ENCODE results near the gene TREX2.

Gene TREX2

DNA sequence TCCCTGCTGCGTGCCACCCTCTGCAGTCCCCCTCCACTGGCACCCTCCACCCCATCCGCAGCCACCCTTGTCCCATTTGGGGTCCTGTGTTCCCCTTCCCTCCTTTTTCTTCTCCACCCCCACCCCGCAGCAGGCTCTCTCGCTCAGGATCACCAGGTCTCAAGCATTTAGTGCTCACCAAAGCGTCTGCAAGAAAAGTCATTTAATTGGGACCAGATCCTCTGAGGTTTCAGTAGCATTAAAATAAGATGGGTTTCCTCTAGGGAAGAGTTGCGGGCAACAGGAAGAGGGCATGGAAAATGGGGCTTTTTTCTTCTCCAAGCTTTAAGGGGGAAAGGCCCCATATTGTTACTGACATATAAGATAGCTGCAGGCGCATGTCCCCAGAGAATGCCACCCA lies 29.4 kb upstream of the TREX2 start:
- no peak for DNase-seq

DNA sequence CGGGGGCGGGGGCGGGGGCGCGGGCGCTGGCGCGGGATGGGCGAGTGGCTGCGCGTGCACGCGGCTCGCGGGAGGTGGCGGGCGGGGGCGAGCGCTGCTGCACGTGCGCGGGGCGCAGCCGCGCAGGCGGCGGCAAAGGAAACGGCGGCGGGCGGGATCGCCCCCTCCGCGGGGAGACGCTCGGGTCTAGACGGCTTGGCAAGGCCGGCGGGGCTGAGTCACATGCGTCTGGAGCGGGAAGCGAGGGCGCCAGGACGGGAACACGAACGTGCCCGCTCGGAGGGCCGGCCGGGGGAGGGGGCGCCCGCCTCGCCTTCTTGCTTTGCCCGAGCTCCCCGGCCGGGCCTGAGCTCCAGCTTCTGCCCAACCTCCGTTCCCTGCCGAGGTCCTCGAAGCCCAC lies 28.9 kb upstream of the TREX2 start:
- DNase-seq: peak; percentile 79

DNA sequence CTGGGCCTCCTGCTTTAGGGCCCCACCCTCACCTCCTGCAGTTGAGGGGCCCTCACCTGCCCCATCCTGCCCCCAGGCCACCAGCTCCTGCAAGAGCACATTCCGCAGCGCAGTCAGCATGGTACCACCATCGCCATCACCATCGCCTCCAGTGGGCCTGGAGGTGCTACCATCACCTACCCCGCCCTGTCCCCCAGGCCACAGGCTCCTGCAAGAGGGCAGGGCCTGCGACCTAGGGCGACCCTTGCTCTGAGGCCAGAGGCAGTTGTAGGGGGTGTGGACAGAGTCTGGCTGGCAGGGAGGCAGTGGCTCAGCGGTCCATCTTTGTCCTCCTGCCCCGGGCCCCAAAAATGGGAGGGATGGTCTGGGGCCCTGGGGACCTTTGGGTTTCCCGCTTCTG lies 28.4 kb upstream of the TREX2 start:
- no peak for DNase-seq

DNA sequence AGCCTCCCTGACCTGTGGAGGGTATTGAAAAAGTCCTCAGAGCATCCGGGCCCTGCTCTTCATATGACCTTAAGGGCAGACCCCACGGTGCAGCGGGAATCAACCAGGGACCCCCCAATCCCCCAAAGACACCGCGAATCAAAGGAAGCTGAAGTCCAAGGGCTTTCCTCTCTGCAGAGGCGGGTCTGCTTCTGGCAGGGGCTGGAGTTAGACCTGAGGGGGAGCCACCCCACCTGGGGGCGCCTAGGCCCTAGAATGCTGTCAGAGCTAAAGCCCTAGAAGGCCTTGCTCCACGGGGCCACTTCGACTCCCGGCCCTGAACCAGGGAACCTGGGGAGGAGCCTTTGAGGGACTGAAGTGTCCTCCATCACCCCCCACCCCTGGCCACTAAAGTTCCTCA lies 27.3 kb upstream of the TREX2 start:
- DNase-seq: no peak

DNA sequence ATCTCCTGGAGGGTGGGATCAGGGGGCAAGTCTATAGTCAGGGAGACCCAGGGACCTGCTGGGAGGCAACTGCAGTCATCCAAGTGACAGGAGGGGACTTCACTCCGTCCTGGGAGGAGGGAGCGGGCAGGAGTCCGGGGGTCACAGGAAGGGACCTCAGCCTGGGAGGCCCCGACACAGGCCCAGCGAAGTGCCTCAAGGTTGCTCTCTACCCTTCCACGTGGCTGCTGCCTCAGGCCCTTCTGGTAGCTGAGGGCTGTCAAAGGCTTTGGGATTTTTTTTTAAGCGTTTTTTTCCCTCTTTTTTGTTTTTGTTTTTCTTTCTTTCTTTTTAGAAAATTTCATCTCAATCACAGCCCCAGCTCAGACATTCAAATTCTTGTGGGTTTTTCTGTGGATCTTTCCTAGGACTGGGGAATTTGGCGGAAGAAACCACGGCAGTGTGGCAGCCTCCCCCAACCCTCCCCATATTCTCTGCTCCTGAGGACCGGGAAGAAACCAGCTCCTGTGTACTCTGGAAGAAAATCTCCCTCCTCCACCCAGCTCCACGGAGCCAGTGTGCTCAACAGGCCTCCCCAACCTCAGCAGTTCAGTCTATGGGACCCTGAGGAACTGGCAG lies 25.9 kb upstream of the TREX2 start:
- no peak for DNase-seq

DNA sequence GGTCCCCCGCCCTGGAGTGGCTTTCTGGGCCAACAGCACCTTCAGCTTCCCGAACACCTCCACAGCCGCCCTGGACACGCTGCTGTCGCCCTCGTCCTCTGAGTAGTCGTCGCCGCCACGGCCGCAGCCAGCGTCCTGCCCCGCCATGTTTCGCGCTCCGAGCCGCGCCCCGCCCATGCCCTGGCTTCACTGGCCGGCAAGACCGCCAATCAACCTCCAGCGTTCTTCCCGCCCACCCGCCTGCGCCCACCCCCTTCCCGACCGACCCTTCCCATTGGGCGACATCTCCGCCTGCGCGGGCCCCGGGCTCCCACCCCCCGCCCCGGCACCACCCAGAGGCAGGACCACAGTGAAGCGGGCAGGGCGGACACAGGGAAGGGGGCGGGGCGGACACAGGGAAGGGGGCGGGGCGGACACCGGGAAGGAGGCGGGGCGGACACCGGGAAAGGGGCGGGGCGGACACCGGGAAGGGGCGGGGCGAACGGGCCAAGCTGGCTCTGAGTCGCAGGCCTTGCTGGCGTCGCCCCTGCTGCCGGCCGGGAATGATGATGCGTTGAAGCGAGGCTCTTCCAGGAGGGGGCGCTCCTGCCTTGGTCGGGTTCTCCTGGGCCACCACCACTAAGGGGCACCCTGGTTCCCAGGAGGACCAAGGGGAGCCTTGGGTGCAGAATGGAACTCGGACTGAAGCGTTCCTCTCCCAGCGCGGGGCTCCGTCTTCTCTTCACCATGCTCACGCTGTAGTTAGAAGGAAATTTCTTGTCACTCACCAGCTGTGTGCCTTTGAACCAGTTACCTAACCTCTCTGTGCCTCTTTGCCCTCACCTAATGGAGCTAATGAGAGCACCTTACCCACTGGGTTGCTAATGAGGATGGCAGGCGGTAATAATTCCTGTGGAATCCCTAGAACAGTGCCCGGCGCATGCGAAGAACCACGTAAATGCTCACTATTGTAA lies 24.8 kb upstream of the TREX2 start, which contains the start of gene HAUS7:
Gene HAUS7, minus strand, starts transcription at position 166 of the 953 bp plus-strand sequence. Its CDS starts 19 bp downstream, at position 147.
- DNase-seq: peak; percentile 92

DNA sequence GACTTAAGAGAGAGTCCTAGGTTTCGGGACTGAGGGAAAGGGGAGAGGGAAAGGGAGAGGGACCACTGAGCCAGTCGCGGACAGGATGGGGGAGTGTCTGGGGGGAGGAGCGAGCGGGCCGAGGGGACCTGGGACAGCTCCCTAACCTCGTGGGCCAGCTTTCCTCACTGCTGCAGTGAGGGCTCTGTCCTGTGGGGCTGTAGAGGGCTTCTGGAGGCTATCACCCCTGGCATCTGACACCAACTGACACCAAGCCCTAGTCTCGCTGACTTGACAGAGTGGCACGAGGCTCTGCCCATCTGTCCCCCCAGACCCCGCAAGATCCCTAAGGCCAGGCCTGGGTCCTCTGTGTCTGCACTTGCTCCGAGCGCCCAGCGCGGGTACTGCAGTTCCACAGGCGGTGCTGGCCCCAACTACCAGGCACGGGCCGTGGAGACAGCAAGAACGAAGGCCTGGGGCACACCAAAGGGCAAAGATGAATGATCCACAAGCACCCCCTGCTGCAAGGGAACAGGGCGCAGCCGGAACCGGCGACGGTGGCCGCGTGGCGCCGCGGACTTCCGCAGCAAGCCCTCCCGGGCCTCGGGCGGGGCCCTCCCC lies 24.1 kb upstream of the TREX2 start:
- DNase-seq: peak; percentile 15

DNA sequence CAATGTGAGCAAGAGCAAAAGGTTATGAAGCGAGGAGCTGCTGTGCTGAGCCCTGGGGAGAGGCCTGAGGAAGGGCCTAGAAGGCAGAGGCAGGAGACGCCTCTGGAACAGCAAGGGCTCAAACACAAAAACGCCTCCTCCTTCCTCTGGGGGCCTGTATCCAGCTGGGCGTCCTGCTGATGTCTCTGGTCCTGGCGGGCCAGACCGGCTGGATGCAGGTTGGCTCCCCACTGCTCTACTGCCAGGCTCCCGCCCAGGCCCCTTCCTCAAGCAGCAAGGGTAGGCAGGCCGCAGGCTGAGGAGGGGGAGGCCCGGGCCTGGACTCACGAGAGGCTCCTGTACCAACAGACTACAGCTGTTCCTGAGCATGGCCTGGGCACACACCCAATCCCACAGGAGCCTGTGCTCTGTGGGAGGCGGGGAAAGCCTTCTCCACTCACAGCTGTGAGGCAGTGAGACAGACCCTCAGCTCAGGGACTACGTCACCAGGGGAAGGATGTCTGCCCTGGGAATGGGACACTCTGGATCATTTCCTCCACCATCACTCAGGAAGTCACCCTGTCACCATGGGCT lies 22.2 kb upstream of the TREX2 start:
- DNase-seq: no peak

DNA sequence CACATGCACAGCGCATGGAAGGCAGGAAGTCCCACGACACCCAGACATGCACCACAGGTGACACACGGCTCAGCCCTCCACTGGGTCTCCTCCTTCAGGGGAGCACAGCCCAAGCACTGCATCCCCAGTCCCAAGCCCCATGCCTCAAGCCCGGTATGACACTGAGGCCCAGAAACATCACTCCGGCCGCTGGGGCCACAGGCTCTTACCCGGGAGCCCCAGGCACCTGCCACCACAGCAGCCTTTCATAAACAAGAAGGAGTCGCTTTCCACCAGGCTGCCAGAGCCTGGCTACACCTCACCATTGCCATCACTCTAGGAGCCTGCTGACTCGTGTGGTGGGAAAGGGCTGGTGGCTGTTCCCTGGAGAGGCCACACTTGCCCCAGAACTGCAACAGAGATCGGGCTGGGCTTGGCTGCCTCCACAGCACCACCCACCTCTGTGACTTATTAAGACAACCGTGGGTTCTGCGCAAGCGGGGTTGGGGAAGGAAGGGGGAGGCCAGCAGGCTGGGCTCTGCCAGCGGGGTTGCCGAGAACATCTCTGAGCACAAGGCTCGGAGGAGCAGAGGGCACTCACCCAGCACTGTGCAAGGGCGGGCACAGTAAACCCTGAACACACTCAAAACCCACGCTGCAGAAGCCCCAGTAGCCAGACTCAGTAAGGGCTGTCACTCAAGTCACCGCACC lies 20.0 kb upstream of the TREX2 start:
- DNase-seq: no peak

DNA sequence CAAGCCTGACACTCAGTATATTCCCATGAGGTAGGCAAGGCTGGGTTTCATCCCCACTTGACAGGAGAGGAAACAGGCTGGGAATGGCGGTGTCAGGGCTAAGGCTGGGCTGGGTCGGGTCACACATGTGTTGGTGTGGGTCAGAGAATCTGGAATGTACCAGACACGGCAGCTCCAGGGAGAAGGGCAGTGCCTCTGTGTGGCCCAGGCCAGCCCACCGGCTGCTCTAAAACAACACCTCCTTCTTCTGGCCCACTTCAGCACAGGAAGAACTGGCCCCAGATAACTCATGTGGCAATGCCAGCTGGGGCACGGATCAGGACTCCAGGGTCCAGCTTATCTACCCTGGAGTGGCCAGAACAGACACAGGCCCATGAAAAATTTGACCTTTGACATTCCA lies 18.3 kb upstream of the TREX2 start:
- DNase-seq: no peak

DNA sequence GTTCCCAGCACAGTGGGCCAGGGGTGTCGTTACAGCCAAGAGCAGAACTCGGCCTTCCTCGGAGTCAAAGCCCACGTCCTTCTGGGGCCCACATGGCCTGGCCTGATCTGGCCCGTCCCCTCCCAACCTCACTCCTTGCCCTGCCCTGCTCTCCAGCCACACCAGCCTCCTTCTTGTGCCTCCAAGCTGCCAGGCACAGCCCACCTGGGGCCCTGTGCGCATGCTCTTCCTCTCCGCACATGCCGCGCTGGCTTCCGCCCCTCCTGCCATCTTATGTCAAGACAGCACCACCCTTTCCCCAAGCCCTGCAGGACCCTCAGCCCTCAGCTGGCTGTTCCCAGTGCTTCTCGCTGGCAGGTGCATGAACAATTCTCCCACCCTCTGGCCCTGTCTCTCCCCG lies 17.7 kb upstream of the TREX2 start:
- no peak for DNase-seq

DNA sequence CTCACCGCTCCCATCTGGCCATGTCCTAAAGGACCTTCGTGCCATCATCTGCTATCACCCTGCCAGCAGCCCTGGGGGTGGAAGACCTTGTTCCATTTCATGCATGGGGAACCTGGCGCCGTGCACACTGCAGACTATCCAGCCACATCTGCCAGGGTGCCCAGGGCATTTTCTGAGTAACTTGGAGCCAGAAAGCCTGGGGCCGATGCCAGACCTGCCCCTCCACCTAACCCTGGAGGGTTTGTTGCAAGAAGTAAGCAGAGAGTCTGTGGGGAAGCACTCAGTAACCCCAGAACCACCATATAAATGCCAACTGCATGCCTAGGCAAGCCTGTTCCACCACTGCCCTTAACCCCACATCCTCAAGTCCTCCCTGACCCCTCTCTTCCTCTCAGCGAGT lies 17.2 kb upstream of the TREX2 start:
- DNase-seq: no peak

DNA sequence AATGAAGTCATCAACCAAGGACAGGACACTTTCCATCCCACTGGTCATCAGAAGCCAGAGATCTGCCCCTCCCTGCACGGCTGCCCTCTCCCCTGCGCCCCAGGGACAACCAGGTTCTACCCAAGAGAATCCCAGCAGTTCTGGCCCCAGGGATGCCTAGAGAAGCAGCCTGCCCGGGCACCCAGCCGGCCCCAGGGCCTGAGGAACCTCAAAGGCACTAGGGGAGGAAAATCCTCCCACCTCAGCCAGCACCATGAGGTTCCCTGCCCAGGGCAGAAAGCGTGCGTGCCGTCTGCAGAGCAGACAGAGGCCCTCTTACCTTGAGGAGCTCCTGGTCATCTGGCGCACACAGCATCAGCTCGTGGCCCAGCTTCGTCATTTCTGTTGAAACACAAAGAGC lies 16.4 kb upstream of the TREX2 start:
- DNase-seq: no peak

DNA sequence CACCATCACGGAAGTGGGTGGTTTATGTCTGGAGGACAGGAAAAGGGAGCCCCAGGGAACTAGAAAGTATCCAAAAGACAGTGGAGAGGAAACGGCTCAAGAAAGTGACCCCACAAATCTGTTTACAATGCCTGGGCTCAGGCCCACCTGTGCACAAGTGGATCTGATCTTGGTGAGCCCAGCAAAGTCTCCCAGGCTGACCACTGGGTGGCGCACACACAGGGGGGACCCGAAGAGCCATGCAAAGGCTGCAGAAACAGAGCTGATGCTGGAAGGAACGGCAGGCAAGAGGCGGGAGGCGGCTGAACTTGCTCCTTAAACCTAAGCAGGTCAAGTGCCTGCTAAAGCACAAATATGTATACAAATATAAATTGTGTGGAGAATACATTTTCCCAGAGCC lies 15.0 kb upstream of the TREX2 start:
- DNase-seq: peak; percentile 66

DNA sequence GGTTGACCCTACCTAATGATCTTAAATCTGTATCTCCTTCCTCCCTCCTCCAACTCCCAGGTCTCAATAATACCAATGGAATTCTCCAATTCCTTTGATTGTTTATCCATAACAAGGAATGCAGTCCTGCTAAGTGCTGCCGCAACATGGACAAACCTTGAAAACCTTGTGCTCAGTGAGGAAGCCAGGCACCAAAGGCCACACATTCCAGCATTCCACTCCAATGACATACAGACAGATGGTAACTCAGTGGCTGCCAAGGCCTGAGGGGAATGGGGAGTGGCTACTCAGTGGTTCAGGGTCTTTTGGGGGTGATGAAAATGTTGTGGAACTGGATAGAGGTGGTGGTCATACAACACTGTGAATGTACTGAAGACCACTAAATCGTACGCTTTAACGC lies 14.1 kb upstream of the TREX2 start:
- no peak for DNase-seq

DNA sequence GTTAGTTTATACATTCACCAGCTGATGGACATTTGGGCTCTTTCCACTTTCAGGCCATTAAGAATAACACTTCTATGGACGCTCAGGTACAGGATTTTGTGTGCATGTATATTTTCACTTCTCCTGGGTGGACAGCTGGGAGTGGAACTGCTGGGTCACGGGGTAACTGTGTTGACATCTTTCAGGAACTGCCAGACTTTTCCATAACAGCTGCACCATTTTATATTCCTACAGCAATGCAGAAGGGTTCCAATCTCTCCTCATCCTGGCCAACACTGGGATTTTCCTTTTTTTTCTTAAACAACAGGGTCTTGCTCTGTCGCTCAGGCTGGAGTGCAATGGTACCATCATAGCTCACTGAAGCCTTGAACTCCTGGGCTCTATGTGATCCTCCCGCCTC lies 12.6 kb upstream of the TREX2 start:
- no peak for DNase-seq

DNA sequence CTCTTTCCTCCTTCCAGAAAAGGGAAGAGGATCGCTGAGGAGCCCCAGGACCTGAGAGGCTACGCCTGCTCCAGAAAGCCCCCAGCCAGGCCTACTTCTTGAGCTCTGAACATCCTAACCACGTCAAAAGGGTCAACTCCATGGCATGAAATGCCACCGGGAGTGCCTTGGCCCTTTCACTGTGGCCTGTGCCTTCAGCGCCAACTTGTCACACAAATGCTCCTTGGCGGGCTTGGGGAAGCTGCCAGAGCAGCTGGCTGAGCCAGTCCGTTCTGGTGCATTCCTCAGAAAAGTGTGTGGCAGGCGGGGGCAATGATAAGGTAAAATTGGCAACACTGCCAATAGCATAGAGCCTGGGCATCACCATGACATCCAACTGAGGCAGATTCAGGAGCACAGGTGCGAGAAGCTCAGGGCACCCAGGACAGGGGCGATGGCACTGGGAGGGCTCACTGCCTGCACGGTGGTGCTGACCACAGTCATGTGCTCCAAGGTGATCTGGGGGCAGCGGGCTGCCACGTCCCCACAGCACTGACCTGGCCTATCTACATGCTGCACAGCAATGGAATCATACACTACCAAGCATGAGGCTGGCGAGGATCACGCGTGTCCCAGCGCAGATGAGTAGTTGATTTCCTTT lies 12.1 kb upstream of the TREX2 start:
- no peak for DNase-seq

DNA sequence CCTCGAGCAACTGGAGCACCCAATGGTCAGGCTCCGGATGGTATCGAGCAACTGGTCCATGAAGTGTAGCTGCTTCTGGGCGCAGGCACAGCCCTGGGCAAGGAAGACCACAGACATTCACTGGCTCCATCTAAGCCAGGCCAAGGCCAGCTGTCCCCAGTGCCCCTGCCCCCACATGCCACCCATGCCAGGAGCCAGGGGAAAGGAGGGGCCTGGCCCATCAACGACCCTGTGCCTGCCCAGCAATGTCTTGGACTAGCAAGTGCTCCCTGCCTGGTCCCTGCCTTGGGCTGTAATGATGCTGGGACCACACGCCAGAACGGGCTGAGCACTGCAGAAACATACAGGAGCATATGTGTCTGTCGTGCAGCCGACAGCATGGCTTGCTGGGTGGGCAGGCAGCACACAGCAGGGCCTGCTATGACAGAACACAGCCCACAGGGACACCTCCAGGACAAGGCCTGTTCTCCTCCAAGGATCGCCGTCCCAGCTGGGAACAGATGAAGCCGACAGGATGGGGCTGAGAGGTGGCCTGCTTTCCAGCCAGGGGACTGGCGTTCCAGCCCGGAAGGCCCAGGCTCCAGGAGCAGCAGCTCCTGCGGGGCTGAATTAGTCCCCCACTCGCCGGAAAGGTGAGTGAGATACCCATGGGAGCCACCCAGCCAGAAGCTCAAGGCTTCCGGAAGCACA lies 11.4 kb upstream of the TREX2 start:
- DNase-seq: no peak

DNA sequence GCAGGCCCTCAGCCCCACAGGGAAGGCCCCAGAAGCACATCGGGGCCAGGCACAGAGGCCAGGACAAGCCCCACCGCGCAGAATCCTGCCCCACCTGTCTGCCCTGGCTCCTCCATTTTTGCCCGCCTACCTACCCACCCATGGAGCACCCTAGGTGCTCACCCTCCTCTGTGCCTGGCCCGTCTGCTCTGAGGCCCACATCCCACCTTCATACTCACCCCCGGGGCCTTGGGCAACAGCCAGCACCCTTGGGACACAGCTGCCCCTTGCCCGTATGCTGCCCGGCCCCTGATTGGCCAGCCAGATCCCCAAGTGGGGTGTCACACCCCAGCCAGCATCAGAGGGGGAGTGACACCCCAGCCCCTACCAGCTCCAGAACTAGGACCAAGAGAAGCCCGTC lies 10.8 kb upstream of the TREX2 start:
- no peak for DNase-seq

DNA sequence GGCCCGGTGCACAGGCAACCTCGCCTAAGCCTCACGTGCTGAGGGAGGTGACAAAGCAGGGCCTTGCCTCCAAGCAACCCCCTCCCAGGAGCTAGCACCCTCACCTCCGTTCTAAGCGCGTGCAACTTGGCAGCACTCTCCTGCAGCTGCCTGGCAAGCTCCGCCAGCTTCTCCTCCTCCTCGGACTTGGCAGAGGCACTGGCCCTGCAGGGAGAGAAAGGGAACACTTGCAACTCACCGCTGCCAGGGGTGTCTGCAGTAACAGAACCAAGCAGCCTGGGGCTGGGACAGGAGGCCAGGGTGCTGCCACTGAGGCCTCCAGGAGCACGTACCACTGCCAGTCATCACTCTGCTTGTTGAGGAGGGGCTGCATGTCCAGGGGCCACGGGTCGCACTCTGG lies 10.3 kb upstream of the TREX2 start:
- no peak for DNase-seq

DNA sequence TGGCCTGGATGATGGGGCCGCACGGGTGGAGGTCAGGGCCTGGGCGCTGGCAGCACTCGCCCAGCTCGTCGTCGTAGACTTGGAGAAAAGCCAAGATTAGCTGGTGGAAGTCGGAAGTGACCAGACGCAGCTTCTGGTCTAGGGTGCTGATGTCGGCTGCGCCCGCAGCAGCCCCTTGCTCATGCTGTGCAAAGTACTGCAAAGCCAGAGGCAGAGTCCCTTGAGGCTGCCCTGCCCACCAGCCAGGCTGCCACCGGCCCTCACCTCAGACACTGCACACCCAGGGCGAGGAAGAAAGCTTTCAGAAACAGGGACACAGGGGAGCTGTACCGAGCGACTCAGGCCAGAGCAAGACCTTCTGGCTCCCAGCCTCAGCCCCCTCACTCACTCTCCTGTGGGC lies 9.7 kb upstream of the TREX2 start:
- DNase-seq: no peak

Data from CD4-positive, alpha-beta T cell treated with Interleukin-6 for 4 hours (primary cell).